HG03520 (cell line): ENCODE results near the gene INPP4B.
"Not testable (repeated sequence)": the region's sequence is repeated elsewhere in the genome, so short reads cannot be mapped to it uniquely, and the experiment has no call there.

Experiments
- ATAC-seq: cut with Tn5 transposase; IDR thresholded peaks from one replicate; pipeline ENCODE4 v1.9.1; 2021; ENCODE audit warnings: mild to moderate bottlenecking, moderate library complexity; ENCODE audit not compliant: unreplicated experiment

INPP4B gene

DNA sequence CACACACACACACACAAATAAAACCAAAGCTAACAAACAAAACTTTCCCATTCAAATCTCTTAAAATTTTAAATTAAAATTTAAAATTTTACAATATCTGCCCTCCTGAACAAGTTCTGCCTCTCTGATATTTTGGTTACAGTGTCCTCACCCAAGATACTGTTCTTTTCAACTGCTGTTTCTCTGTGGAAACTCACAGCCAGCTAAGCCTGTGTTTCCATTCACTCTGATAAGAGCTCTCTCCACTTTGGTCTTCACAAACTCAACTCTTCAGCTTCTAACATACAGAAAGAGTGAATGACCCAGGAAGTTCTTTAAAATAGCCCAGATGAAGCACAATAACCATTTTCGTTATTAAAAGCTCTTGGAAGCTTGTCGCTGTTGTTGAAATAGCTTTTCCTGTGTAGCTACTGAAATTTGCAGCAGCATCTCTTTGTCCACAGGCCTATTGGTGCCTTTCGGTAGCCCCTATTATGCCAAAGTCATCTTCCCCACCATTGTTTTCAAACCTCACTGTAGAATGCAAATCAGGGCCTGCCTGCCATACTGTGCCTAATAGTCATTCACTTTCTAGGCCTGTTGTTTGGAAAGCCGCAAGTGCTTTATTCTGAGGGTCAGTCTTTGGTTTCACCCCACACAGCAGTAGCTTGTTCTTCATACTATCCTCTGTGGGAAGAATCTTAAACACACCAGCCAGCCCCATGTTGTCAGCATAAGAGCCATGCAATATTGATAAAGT lies 19.4 kb downstream of the INPP4B start:
- ATAC-seq, result no peak

DNA sequence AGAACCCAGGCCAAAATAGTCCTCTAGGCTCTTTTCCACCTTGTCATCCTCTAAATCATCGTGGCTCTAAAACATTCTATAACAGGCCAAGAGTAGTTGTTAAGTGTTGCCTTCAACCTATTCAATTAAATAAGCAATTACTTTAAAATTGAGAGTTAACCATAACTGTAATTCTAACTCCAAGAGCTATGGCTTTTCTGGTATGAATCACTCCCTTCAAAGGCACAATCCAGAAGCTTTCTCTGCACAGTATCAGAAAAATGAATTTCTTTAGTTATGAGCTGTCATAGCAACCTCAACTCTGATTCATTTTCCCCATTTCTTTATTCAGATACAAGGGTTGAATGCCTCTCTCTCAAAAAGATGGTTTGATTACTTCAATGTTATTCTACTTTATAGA lies 21.7 kb downstream of the INPP4B start:
- no peak for ATAC-seq

DNA sequence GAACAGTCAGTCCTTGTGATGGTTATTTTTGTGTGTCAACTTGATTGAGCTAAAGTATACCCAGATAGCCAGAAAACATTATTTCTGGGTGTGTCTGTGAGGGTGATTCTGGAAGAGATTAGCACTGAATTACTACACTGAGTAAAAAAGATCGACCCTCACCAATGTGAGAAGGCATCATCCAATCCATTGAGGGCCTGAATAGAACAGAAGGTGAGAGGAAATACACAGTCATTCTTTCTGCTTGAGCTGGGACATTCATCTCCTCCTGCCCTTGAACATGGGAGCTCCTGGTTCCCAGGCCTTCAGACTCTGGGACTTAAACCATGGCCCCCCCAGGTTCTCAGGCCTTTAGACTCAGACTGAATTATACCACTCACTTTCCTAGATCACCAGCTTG lies 22.3 kb downstream of the INPP4B start:
- ATAC-seq, result no peak

DNA sequence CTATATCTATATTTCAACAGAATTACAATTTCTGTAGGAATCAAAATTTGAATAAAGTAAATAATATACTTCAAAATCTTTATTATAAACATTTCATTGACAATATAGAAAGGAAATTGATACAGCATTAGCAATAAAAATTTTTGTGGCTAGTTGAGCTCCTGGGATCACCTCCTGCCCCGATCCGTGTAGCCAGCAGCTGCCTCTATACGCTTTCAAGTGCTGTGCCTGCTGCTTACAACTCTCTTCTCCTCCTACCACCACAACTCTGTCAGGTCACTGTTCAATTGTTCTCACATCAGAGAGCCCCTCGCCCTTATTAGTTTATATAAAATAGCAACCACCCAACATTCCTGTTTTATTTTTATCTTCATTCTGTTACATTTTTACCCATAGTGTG lies 27.6 kb downstream of the INPP4B start:
- ATAC-seq, result no peak

DNA sequence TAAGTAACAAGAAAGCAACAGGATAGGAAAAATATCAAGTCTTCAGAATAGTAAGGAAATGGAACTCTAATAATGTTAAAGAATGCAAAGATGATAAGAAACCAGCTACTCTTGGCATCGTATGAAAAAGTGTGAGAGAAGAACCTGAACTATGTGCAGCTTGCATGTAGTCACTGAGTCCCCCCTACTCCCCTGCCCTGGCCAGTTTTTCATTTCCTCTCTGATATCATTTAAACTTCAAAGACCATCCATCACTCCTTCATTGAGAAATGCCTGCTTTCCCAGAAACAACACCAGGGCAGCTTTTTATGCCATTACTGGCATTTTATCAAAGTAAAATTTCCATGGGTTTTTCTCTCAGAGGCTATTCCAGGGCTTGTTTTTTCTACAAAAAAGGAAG lies 28.1 kb downstream of the INPP4B start:
- no peak for ATAC-seq

DNA sequence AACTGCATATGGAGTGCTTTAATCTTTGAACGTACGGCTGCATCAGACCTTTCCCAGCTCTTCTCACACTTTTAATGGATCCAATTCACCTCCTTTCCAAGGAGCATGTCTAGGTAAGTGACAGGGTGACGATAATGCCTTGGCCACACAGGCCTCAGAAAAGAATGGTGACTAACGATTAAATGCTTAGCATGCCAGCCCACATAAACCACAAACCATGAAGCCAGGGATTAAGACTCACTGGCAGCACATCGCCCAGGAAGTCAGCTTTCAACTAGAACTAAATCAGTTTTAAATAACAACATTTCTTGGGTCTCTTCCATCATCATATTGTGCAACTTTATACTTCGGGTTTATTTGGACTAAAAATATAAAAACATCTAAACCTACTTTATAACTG lies 28.7 kb downstream of the INPP4B start:
- ATAC-seq, result no peak

DNA sequence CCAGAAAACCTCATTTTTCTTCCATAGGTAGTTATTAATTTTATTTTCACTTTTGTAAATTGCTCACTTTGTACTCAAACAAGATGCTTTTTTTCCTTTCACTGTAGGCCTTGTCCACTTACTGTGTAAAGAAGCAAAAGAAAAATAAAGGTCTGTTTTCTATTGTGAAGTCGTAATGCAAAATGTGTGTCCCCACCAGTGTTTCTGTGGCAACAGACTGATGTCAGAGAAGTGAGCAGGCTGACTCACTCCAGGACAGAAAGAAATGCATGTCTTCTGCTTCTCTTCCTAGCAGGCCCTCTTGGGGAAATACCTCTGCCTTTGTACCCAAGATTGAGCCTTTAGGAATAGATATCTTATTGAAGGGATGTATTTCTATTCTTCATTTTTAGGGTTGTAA lies 30.3 kb downstream of the INPP4B start:
- no peak for ATAC-seq

DNA sequence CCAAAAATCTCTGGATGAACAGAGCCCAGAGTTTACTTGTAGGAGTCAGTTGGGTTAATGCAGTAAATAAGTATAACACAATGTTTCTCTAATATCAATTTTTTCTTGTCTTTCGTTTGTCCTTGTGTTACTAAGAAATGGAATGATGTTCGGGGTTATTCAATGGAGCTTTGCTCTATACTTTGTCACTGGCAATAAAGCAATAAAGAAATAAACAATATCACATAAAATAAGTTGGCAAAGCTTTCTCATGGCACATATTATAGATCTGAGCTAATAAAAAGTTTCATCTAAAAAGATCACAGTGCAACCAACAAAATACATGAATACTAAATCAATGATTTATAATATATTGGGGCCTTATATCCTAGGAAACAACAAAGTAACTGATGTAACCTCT lies 32.7 kb downstream of the INPP4B start:
- no peak for ATAC-seq

DNA sequence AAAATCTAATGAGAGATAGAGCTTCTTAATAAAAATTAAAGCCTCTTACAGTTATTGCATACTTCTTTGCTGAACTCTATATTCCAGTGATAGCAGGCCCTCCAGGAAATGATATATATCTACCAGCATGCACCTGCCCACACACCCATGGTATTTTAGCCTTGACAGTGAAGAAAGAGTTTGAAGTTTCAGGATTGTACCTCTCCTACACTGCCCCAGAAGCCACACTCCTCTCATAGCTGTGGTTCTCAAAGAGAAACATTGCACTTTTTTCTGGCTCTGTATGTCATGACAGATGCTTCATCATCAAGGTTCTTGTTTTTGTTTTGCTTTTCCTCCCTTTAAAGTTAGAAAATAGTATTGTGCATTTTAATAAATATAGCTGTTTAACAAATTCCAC lies 34.0 kb downstream of the INPP4B start:
- ATAC-seq, result no peak

DNA sequence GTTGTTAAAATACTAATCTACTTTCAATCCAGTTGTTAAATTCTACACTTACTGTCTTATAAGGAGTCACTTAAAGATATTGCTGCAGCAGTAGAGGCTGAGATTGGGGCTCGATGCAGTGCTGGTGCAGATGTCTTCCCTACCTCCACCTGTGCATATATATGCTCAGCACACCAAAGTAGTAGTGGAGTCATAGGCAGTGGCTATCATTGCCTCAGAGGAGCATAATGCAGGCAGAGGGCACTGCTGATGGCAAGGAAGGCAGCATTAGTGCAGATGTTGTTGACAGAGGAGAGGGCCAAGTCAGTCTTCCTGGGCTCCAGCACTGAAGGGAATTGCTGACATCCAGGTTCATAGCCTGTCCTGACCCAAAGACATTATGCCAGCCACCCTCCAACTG lies 35.1 kb downstream of the INPP4B start:
- no peak for ATAC-seq

DNA sequence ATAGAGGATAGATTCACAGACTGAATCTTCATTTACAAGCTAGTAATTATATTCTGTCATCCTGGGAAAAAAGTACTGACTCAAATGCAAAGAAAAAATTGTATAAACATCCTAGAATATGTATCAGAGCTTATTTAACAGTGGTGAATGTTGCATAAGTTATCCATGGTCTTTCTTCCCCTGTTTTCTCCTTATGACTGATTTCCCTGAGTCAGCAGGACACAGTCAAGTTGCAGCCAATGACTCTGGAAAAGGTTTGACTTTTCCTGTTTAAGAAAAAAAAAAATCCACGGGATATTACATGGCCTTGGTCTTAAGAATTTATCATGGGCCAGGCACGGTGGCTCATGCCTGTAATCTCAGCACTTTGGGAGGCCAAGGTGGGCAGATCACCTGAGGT lies 36.5 kb downstream of the INPP4B start:
- ATAC-seq, result no peak

DNA sequence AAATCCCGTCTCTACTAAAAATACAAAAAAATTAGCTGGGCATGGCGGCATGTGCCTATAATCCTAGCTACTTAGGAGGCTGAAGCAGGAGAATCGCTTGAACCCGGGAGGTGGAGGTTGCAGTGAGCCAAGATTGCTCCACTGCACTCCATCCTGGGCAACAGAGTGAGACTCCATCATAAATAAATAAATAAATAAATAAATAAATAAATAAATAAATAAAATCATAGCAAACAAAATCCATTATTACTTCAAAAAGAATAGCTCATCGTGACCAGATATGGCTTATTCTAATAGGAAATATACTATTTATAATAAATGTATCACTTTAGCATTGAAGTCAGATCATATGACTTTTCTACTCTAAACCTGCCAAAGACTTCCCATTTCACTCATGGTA lies 42.2 kb downstream of the INPP4B start:
- not testable (repeated sequence) for ATAC-seq

DNA sequence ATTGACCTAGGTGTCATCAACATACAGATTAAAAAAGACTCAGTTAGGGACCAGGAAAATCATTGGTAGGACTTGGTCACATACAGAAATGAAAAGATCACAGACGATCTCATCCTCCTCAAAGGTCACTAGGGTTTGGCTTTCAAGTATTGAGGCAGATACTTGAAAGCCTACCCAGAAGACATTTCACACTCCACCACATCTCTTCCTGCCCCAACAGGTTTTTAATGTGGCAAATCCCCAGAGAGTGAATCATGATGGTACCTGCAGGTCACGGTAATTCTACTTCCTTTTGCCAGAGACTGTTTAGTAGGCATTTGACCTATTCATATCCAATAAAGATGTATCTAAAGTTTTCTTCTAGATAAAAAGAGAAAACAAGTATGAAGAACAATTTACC lies 44.1 kb downstream of the INPP4B start:
- no peak for ATAC-seq

DNA sequence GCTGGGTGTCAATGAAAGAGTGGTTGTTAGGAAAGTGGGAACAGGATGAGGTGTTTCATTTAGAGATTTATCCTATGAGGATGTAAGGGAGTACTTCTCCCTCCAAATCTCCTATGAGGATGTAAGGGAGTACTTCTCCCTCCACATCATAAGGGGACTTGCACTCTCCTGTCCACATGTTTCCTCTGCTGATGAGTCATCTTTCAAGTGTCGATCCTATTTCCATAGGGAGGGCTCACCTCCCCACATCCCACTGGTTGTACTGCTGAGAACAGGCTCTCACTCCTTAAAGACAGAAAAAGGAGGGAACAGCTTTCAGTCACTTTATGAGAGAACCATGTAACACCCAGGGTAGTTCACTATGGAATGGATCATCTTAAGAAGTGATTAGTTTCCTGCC lies 65.0 kb downstream of the INPP4B start:
- ATAC-seq, result no peak

DNA sequence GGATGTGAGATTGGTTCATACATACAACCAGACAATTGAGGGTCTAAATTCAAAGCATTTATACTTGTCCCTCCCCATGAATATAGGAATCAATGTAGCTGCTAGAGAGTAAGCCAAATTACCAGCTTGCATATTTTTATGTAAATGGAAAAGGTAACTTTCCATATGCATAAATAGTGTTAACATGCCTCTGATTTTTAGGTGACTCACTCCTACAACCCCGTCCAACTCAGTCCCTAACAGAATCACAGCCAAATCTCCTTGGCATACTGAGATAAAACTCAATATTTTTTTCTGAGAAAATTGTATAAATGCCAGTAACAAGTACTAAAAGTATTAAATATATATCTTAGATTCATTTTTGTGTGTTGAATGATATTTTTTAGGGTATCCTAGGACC lies 67.2 kb downstream of the INPP4B start:
- no peak for ATAC-seq

DNA sequence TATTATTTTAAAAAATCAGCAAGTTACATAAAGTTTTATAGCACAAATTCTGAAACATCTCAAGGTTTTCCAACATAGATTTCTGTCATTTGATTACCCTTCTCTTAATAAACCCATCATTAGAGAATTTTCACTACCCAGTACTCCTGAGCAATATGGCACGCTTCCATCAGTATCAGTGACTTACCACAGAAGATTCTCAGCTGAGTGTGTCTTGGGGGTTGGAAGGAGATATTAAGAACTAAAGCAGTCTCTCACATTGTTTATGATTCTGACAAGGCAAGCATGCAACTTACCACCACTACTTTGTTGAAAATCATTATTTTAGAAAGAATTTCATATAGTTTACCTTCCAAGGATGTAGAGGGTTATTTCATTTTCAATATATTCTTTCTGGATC lies 67.7 kb downstream of the INPP4B start:
- no peak for ATAC-seq

DNA sequence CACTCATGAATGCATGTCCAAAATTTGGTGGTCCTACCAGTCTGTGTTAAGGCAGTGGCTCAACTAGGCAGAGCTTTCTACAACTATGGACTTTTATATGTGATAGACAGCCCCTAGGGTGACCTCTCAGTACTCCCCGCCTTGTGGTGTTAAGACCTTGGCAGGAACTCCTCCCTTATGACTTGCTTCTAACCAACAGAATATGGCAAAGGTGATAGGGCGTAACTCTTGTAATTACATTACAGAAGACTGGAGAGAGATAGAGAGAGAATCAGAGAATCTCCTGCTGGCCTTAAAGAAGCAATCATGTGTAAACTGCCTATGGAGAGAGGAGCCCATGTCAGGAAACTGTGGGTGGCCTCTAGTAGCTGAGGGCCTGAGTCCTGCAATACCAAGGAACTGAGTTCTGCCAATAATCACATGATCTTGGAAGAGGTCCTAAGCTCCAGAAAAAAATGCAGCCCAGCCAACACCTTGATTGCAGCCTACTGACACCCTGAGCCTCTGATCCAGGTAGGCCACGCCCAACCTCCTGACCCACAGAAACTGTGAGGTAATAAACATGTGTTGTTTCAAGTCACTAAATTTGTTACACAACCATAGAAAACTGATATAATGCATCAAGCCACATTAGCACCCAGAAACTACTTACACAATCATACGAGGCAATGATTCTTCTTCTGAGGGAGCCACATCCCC lies 68.9 kb downstream of the INPP4B start:
- ATAC-seq, result no peak

DNA sequence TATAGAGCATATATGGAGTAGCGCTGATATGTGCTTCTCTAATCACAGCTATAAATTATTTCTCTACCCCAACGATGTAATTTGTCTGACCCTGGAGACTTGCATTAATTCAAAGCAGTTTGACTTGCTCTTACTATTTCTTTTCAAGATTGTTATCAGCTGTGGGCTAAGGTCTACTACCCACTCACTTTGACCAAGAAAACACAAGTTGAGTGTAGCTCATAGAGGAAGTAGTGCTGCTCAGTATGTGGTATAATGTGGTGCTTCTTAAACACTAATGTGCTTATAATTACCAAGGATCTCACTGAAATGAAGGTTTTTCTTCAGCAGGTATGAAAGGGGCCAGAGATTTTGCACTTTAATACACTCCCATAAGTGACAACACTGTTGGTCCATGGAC lies 70.1 kb downstream of the INPP4B start:
- ATAC-seq, result no peak

DNA sequence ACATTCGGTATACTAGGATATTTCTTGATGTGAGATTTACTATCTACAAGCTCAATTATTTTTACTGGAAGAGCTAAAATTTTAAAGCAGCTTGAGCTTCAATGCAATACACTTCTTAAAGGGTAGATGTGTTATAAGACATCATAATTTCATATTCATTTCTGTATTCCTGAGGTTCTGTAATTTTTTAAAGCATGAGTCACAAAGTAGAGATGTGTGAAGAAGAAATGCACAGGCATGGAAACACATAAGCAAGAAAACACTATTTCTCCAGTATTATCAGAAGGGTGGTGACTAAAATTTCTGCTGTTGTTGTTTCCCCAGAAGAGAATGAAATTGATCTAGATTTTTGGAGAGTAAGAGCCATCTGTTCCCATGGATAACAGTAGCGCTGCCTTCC lies 72.6 kb downstream of the INPP4B start:
- no peak for ATAC-seq

DNA sequence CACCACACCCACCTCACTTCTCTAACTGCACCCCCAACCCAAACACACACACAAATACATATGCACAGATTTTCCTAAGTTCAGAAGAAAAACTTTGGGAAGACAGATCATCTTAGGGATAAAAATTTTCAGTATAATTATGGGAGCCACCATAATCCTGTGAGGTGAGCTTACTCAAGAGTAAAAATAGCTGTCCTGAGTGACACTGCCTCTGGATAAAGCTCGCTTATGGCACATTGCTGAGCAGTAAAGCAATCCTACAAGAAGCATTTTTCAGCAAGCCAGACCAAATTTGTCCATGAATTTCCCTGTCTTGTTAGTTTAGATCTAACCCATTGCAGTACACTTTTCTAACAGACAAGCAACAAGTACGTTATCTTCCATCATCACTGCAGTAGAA lies 83.8 kb downstream of the INPP4B start:
- ATAC-seq, result no peak

DNA sequence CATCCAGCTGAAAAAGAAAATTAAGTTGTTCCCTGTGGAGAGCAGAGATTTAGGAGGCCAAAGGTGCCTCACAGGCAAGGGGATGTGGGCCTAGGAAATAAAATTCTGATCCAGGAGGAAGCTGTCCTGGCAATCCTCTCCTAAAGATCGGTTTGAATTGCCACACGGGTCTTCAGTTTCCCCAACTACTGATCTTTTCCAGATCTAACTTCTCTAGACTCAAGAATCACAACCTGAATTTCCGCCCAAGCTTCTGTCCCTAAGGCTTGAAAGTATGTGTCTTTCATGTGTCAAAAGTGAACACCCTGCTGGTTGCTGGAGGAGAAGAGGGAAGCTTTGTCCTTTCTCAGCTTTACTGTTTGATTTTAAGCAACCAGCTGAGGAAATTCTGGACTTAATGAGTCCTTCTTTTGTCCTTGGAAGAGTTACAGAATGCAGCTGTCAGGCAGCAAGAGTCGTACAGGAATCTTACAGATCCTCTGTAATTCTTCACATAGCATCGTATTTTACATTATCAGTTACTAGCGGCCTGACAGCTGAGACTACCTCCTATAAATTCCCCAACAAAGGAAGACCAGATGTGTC lies 93.8 kb downstream of the INPP4B start:
- ATAC-seq, result no peak

DNA sequence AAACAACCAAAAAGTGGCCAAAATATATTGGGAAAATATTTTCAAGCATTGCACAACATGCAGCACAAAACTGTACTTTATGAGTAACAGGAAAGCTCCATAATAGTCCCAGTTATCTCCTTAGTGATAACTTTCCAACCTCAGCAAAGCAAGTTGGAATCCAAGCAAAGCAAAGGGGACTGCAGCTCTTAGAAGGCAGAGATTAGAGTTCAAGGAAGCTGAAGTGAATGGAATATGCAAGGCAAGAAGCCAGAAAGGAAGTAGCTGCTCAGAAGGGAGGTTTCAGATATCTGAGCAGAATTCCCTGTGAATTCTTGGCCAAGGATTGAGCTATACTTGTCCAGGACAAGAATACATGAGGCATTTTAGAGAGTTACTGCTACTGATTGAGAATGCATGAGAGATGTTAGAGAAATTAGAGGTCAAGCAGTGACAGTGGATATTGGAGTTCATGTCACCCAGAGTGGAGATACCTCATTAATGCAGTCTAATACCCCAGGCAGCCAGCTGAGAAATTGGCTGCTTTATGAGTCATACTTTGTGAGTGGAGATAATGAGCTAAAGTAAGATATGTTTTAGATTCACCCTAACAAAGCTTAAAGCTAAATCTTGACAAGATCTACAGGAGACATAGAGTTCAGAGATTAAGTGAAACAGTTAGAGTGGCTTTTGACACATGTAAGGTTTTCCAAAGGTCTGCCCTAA lies 102.8 kb downstream of the INPP4B start:
- no peak for ATAC-seq
